ENCODE data around the gene NYAP2.

GRCh38 chr2:225495706-225496105 lies 96.2 kb downstream of the NYAP2 start:
- TF ChIP-seq, protein P1, sequence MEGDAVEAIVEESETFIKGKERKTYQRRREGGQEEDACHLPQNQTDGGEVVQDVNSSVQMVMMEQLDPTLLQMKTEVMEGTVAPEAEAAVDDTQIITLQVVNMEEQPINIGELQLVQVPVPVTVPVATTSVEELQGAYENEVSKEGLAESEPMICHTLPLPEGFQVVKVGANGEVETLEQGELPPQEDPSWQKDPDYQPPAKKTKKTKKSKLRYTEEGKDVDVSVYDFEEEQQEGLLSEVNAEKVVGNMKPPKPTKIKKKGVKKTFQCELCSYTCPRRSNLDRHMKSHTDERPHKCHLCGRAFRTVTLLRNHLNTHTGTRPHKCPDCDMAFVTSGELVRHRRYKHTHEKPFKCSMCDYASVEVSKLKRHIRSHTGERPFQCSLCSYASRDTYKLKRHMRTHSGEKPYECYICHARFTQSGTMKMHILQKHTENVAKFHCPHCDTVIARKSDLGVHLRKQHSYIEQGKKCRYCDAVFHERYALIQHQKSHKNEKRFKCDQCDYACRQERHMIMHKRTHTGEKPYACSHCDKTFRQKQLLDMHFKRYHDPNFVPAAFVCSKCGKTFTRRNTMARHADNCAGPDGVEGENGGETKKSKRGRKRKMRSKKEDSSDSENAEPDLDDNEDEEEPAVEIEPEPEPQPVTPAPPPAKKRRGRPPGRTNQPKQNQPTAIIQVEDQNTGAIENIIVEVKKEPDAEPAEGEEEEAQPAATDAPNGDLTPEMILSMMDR (IDR thresholded peaks at IDR 0.05): no peak
- TF ChIP-seq POLR2AphosphoS5 (IDR thresholded peaks at IDR 0.05): no peak
- no peak for TF ChIP-seq POLR2A (IDR thresholded peaks at IDR 0.05)

All from transverse colon (tissue), 4 donors.